Measurements from ENCODE around the gene KCNIP4.
A peak's percentile ranks its signal among the peaks of the same experiment; 100 is the strongest.

KCNIP4 gene

GRCh38 chr4:20700007-20700761 lies 1248.4 kb downstream of the KCNIP4 start, which contains the start of gene PACRGL:
PACRGL (plus strand) TSS chr4:20700458; CDS start chr4:20704482, 4,024 bp downstream.
- DNase-seq = peak; percentile 95

- no peak for DNase-seq
Observed at GRCh38 chr4:20698820-20699219, 1249.8 kb downstream of the KCNIP4 start.

GRCh38 chr4:20698382-20698781 lies 1250.2 kb downstream of the KCNIP4 start:
- DNase-seq = peak; percentile 21

GRCh38 chr4:20696815-20697214 lies 1251.8 kb downstream of the KCNIP4 start:
- DNase-seq = no peak

GRCh38 chr4:20687864-20688263 lies 1260.7 kb downstream of the KCNIP4 start:
- peak; percentile 86 for DNase-seq

- peak; percentile 15 for DNase-seq
Observed at GRCh38 chr4:20684852-20685763, 1263.5 kb downstream of the KCNIP4 start.

GRCh38 chr4:20683766-20684165 lies 1264.8 kb downstream of the KCNIP4 start:
- DNase-seq = no peak

GRCh38 chr4:20682853-20683252 lies 1265.7 kb downstream of the KCNIP4 start:
- no peak for DNase-seq

GRCh38 chr4:20681271-20681670 lies 1267.3 kb downstream of the KCNIP4 start:
- no peak for DNase-seq

GRCh38 chr4:20680736-20681135 lies 1267.8 kb downstream of the KCNIP4 start:
- DNase-seq = no peak

- peak; percentile 6 for DNase-seq
Observed at GRCh38 chr4:20679951-20680350, 1268.6 kb downstream of the KCNIP4 start.

Measured in fibroblast of skin of abdomen (primary cell).